MM.1S (cell line): ENCODE data around the gene LRRC45.

Experiments
- CTCF ChIP-seq: fragments of 300-600 bp; sonication (generic); IDR thresholded peaks from 2 replicates; pipeline ENCODE4 v1.5.1; 2016; ENCODE audit warnings: antibody characterized with exemption, low read length, mixed read lengths
- EZH2 ChIP-seq: fragments of 300-600 bp; sonication (generic); optimal IDR thresholded peaks from 2 replicates; pipeline ENCODE3; 2017; ENCODE audit warnings: low read depth, mild to moderate bottlenecking, antibody characterized with exemption, low read length, mixed read lengths
- EZH2phosphoT487 ChIP-seq: fragments of 300-600 bp; sonication (generic); IDR thresholded peaks from 2 replicates; pipeline ENCODE4 v1.6.1; 2018; ENCODE audit warnings: antibody characterized with exemption, low read length

DNA sequence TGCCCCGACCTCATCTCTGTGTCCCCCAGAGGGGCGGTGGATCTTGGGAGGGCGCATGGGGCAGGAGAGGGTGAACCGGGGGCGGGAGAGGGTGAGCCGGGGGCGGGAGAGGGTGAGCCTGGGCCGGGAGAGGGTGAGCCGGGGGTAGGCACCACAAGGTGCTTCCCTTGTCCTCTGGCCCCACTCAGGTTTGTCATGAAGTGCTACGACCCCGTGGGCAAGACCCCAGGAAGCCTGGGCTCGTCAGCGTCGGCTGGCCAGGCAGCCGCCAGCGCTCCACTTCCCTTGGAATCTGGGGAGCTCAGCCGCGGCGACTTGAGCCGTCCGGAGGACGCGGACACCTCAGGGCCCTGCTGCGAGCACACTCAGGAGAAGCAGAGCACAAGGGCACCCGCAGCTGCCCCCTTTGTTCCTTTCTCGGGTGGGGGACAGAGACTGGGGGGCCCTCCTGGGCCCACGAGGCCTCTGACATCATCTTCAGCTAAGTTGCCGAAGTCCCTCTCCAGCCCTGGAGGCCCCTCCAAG lies 26.8 kb upstream of the LRRC45 start:
- no peak for TF ChIP-seq CTCF
- TF ChIP-seq EZH2, result no peak
- no peak for TF ChIP-seq EZH2phosphoT487
